HCT116 (cell line): ENCODE results near the gene RPTOR. TPM values are rescaled to one million over a fixed set of nuclear protein-coding genes. Genes with fewer than 3 reads are reported as not detected.

ENCODE experiments used
- ATAC-seq: fragments of 200-7000 bp; cut with Tn5 transposase; 2 replicates; pipeline ENCODE4 v1.9.1; 2020; ENCODE audit warnings: mild to moderate bottlenecking, moderate library complexity
- BruUV-seq: library from RNA; stranded (reverse); fragments of 400-500 nt; replicated peaks from 2 replicates; lab custom pipeline; 2021; lab: Mats Ljungman, UMichigan
- CTCF ChIA-PET: fragments of 300-600 bp; sonication (Branson Sonifier 250); formaldehyde crosslinking; loops from one replicate; lab custom pipeline; 2021; ENCODE audit warnings: antibody characterized with exemption; lab: Charles Lee
- POLR2A ChIA-PET: fragments of 300-600, 350-600 bp; sonication (Branson Sonifier 250); formaldehyde crosslinking; loops from one replicate; lab custom pipeline; 2021; ENCODE audit warnings: antibody characterized with exemption; lab: Charles Lee
- RAD21 ChIA-PET, 2 experiments: fragments of 300-600 bp; sonication (Branson Sonifier 250); formaldehyde crosslinking; loops; one replicate each; lab custom pipeline; 2023; ENCODE audit warnings: low total read pairs in 2 of 2; ENCODE audit not compliant: uncharacterized antibody in 2 of 2, unreplicated experiment in 2 of 2, low non-redundant PET in 1 of 2; lab: Charles Lee
- DNase-seq: peaks from one replicate; pipeline ENCODE4 v3.0.0-alpha.2; 2010; ENCODE audit warnings: low read depth, low spot score
- H2AFZ ChIP-seq: fragments of 200-600 bp; shearing (Covaris generic), sonication (generic); 2 replicates; pipeline ENCODE4 v1.6.1; 2017; ENCODE audit warnings: low read depth, mixed run types, mixed read lengths, antibody characterized with exemption, low read length; ENCODE audit not compliant: poor library complexity, severe bottlenecking
- H3K27ac ChIP-seq: 2 replicates; pipeline ENCODE4 v1.5.1; 2012; ENCODE audit warnings: low read depth, low read length
- H3K27me3 ChIP-seq: fragments of 200-600 bp; sonication (generic); 2 replicates; pipeline ENCODE4 v1.6.1; 2016; ENCODE audit warnings: mixed run types, low read length, mixed read lengths; ENCODE audit not compliant: insufficient read depth
- H3K36me3 ChIP-seq, 2 experiments: fragments of 200-500 bp in 1 of 2; fragments of 200-600 bp in 1 of 2; sonication (Bioruptor generic) in 1 of 2; sonication (generic) in 1 of 2; 2 replicates each; pipeline versions ENCODE4 v1.5.1 to v1.6.1; 2014 to 2016; ENCODE audit warnings: low read length in 2 of 2, inconsistent platforms in 1 of 2, mixed read lengths in 1 of 2, mixed run types in 1 of 2; ENCODE audit not compliant: insufficient read depth in 2 of 2, control insufficient read depth in 1 of 2
- H3K4me1 ChIP-seq, 2 experiments: fragments of 200-600 bp in 1 of 2; sonication (generic) in 1 of 2; 2 replicates each; pipeline versions ENCODE4 v1.5.1 to v1.6.1; 2012 to 2017; ENCODE audit warnings: low read length in 2 of 2, inconsistent platforms in 1 of 2, mild to moderate bottlenecking in 1 of 2, mixed read lengths in 1 of 2, mixed run types in 1 of 2, moderate library complexity in 1 of 2; ENCODE audit not compliant: insufficient read depth in 2 of 2, control insufficient read depth in 1 of 2
- H3K4me2 ChIP-seq: fragments of 200-600 bp; sonication (generic); 2 replicates; pipeline ENCODE4 v1.6.1; 2017; ENCODE audit warnings: mixed run types, low read length, mixed read lengths
- H3K4me3 ChIP-seq, 2 experiments: fragments of 200-600 bp in 1 of 2; sonication (generic) in 1 of 2; replicated peaks in 1 of 2; 2 replicates each; pipeline ENCODE4 v1.5.1; 2011 to 2016; ENCODE audit warnings: low read length in 2 of 2, control low read depth in 1 of 2, low read depth in 1 of 2, mild to moderate bottlenecking in 1 of 2, mixed read lengths in 1 of 2, mixed run types in 1 of 2
- H3K79me2 ChIP-seq: fragments of 200-600 bp; sonication (generic); 2 replicates; pipeline ENCODE4 v1.6.1; 2017; ENCODE audit warnings: mild to moderate bottlenecking, mixed run types, low read length, moderate library complexity, mixed read lengths; ENCODE audit not compliant: insufficient read depth
- H3K9ac ChIP-seq: fragments of 200-600 bp; sonication (generic); 2 replicates; pipeline ENCODE4 v1.6.1; 2016; ENCODE audit warnings: low read length, mixed read lengths
- H3K9me2 ChIP-seq: fragments of 200-600 bp; sonication (generic), shearing (Covaris generic); 2 replicates; pipeline ENCODE4 v1.6.1; 2017; ENCODE audit warnings: mixed run types, mild to moderate bottlenecking, moderate library complexity; ENCODE audit not compliant: insufficient read depth
- H3K9me3 ChIP-seq, 2 experiments: fragments of 200-500 bp in 1 of 2; fragments of 200-600 bp in 1 of 2; sonication (Bioruptor generic) in 1 of 2; sonication (generic) in 1 of 2; 2 replicates each; pipeline ENCODE4 v1.6.1; 2014 to 2017; ENCODE audit warnings: low read length in 2 of 2, mixed read lengths in 2 of 2, inconsistent platforms in 1 of 2, low read depth in 1 of 2, mild to moderate bottlenecking in 1 of 2, mixed run types in 1 of 2, moderate library complexity in 1 of 2; ENCODE audit not compliant: control insufficient read depth in 1 of 2, insufficient read depth in 1 of 2
- H4K20me1 ChIP-seq: fragments of 200-600 bp; sonication (generic), shearing (Covaris generic); 2 replicates; pipeline ENCODE4 v1.6.1; 2017; ENCODE audit warnings: mixed run types, mild to moderate bottlenecking, moderate library complexity; ENCODE audit not compliant: insufficient read depth
- ATF3 ChIP-seq: IDR thresholded peaks from 2 replicates; pipeline ENCODE4 v1.6.1; 2012
- CBX3 ChIP-seq: IDR thresholded peaks from 2 replicates; pipeline ENCODE4 v1.6.1; 2012; ENCODE audit warnings: low read depth
- CTCF ChIP-seq, 3 experiments: fragments of 200-600 bp in 1 of 3; sonication (generic) in 1 of 3; IDR thresholded peaks in 2 of 3; conservative IDR thresholded peaks in 1 of 3; 2 replicates each; pipeline ENCODE4 v1.5.1; 2012 to 2017; ENCODE audit warnings: low read depth in 2 of 3, low read length in 2 of 3, antibody characterized with exemption in 1 of 3, borderline replicate concordance in 1 of 3, control low read depth in 1 of 3, mild to moderate bottlenecking in 1 of 3, mixed read lengths in 1 of 3, mixed run types in 1 of 3, moderate library complexity in 1 of 3; ENCODE audit not compliant: insufficient read depth in 1 of 3
- EZH2 ChIP-seq: fragments of 200-600 bp; sonication (generic); IDR thresholded peaks from 2 replicates; pipeline ENCODE4 v1.6.1; 2017; ENCODE audit warnings: antibody characterized with exemption, mixed run types
- FOSL1 ChIP-seq: IDR thresholded peaks from 2 replicates; pipeline ENCODE4 v1.6.1; 2012; ENCODE audit warnings: low read depth
- JUND ChIP-seq: IDR thresholded peaks from 2 replicates; pipeline ENCODE4 v1.6.1; 2012
- POLR2AphosphoS5 ChIP-seq: IDR thresholded peaks from 2 replicates; pipeline ENCODE4 v1.6.1; 2011; ENCODE audit warnings: mild to moderate bottlenecking, low read depth, low read length, moderate library complexity
- REST ChIP-seq: IDR thresholded peaks from 2 replicates; pipeline ENCODE4 v1.6.1; 2012; ENCODE audit warnings: low read depth
- SIN3A ChIP-seq: IDR thresholded peaks from 2 replicates; pipeline ENCODE4 v1.6.1; 2012; ENCODE audit warnings: low read depth
- YY1 ChIP-seq: IDR thresholded peaks from 2 replicates; pipeline ENCODE4 v1.6.1; 2011; ENCODE audit warnings: low read length, low read depth, moderate library complexity, mild to moderate bottlenecking; ENCODE audit not compliant: insufficient replicate concordance; ENCODE audit errors: extremely low read depth
- ZFX ChIP-seq: fragments of 450-650 bp; IDR thresholded peaks from 2 replicates; pipeline ENCODE4 v1.6.1; 2017
- intact Hi-C: fragments of 100-400 bp; cut with micrococcal nuclease; formaldehyde crosslinking; loops from 2 replicates; pipeline ENCODE4 v1.10.0; 2022
- total RNA-seq: library from RNA; stranded (reverse); gene quantifications from one replicate; pipeline ENCODE4 v1.2.1, GENCODE V29; 2021; ENCODE audit not compliant: unreplicated experiment

Gene RPTOR
- total RNA-seq, 1 experiment from 2014 or later = 69.5 TPM

GRCh38 chr17:80658821-80659220 lies 114.2 kb downstream of the RPTOR start:
- Histone ChIP-seq H3K4me2 (no peak overlapping the region), H3K27ac (no peak overlapping the region), H3K9me2 (no peaks in the 10 kb centered on the region), H2AFZ (no peak overlapping the region), H3K9ac (no peak overlapping the region), H3K4me3 (no peak overlapping the region), H3K36me3 (no peaks in the 10 kb centered on the region), H3K9me3 (peaks cover 6 to 11% of the 10 kb centered on the region in 2 experiments; a peak in 2 of 4 replicates), H3K79me2 (peaks cover 85% of the 10 kb centered on the region), H4K20me1 (peaks cover 7% of the 10 kb centered on the region; the same call in 1 of the 2 replicates), H3K27me3 (no peaks in the 10 kb centered on the region), H3K4me1 (no peaks in the 10 kb centered on the region)
- ChIA-PET CTCF (no interaction called here), POLR2A (no interaction called here), RAD21 (no interaction called here)
- no peak for TF ChIP-seq YY1
- TF ChIP-seq ATF3 = no peak
- TF ChIP-seq JUND = no peak
- no peak for TF ChIP-seq FOSL1
- no peak for TF ChIP-seq CTCF (IDR thresholded peaks at IDR 0.05 in 2 of 3, conservative IDR thresholded peaks at IDR 0.05 in 1 of 3; ENCODE audit: borderline replicate concordance in 1 of 3, insufficient read depth in 1 of 3, low read depth in 2 of 3, low read length in 2 of 3)
- no TSS peak for BruUV-seq
- no peak for DNase-seq
- intact Hi-C loops = no loop called here
- no peak for ATAC-seq

DNA sequence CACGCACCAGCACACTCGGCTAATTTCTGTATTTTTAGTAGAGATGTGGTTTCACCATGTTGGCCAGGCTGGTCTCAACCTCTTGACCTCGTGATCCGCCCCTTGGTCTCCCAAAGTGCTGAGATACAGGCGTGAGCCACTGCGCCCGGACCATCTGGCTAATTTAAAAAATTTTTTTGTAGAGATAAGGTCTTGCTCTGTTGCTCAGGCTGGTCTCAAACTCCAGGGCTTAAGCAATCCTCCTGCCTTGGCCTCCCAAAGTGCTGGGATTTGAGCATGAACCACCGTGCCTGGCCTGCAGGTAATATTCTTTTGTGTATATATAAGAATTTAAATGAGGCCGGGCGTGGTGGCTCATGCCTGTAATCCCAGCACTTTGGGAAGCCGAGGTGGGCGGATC lies 115.0 kb downstream of the RPTOR start:
- H3K36me3 ChIP-seq = no peaks in the 10 kb centered on the region
- peaks cover 6 to 11% of the 10 kb centered on the region in 2 experiments; a peak in 2 of 4 replicates for H3K9me3 ChIP-seq
- ChIA-PET RAD21 (no interaction called here), POLR2A (no interaction called here), CTCF (interaction anchor here (1.0 kb wide), 1 partner anchor 10 kb away, joined by 3 read pairs; no protein-coding TSS in a partner anchor)
- intact Hi-C loops = no loop called here
- no peak overlapping the region for H2AFZ ChIP-seq
- no peaks in the 10 kb centered on the region for H3K4me1 ChIP-seq
- ATAC-seq = no peak
- BruUV-seq = no TSS peak
- H4K20me1 ChIP-seq = peaks cover 7% of the 10 kb centered on the region; the same call in 1 of the 2 replicates
- H3K9me2 ChIP-seq = no peaks in the 10 kb centered on the region
- no peak overlapping the region for H3K4me2 ChIP-seq
- no peak overlapping the region for H3K9ac ChIP-seq
- no peaks in the 10 kb centered on the region for H3K27me3 ChIP-seq
- H3K4me3 ChIP-seq = no peak overlapping the region
- no peak overlapping the region for H3K27ac ChIP-seq
- peaks cover 85% of the 10 kb centered on the region for H3K79me2 ChIP-seq
- DNase-seq = no peak
- no peak for TF ChIP-seq CBX3
- no peak for TF ChIP-seq CTCF (IDR thresholded peaks at IDR 0.05 in 2 of 3, conservative IDR thresholded peaks at IDR 0.05 in 1 of 3; ENCODE audit: borderline replicate concordance in 1 of 3, insufficient read depth in 1 of 3, low read depth in 2 of 3, low read length in 2 of 3)
- TF ChIP-seq ZFX = no peak
- no peak for TF ChIP-seq REST
- TF ChIP-seq YY1 = no peak
- TF ChIP-seq SIN3A = no peak
- no peak for TF ChIP-seq EZH2
- TF ChIP-seq POLR2AphosphoS5 = no peak
